DND-41 (cell line): ENCODE results near the gene NUDT4B.
"Not testable (repeated sequence)": the region's sequence is repeated elsewhere in the genome, so short reads cannot be mapped to it uniquely, and the experiment has no call there.

ENCODE experiments used
- CTCF ChIP-seq: IDR thresholded peaks from 2 replicates; pipeline ENCODE4 v1.5.1; 2012; ENCODE audit warnings: borderline replicate concordance, low read length, moderate library complexity, mild to moderate bottlenecking; ENCODE audit not compliant: poor library complexity, severe bottlenecking; ENCODE audit errors: extremely low read depth
- EZH2 ChIP-seq: IDR thresholded peaks from 3 replicates; pipeline ENCODE4 v1.6.1; 2012; ENCODE audit warnings: borderline replicate concordance, low read depth, mild to moderate bottlenecking, moderate library complexity, low read length, inconsistent platforms; ENCODE audit not compliant: severe bottlenecking

GRCh38 chr1:148777649-148778048, 29.1 kb downstream of the NUDT4B start:
- TF ChIP-seq CTCF, EZH2: not testable (repeated sequence)
